ENCODE results near the gene COMMD1. TPM values are rescaled to one million over a fixed set of nuclear protein-coding genes. Genes with fewer than 3 reads are reported as not detected.
"Not testable (repeated sequence)": the region's sequence is repeated elsewhere in the genome, so short reads cannot be mapped to it uniquely, and the experiment has no call there.

The COMMD1 gene
- polyA plus RNA-seq, 4 donors = 53.9 to 84.7 (median 75.7) TPM

DNA sequence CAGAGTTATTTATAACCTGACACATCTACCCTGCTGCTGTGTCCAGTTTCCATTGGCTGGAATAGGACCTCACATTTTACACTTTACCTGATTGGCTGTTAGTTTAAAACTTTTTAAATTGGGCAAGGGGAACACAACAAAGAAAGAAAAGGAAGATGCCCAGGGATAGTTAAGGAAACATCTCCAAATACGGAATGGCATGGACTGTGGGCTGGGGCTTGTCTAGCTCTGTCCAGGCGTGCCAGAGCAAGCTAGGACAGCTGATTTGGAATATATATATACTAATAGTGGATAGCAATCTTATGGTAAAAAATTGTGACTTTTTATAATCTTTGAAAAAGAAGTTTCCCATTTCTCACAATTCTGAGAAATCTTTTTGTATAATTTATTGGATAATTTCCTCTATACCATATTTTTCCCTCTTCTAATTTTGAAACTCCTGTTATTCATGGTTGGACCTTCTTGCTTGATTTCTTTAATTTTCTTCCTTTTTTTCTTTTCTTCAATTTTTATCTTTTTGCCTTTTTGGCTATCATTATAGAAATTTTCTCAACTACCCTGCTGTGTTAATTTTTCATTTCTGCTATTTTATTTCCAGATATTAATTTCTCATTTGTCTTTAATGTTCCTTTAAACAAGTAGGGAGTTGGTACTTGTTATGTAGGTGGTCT lies 55.9 kb downstream of the COMMD1 start:
- no peak for DNase-seq (ENCODE audit: low read depth in 4 of 4, low spot score in 2 of 4)

DNA sequence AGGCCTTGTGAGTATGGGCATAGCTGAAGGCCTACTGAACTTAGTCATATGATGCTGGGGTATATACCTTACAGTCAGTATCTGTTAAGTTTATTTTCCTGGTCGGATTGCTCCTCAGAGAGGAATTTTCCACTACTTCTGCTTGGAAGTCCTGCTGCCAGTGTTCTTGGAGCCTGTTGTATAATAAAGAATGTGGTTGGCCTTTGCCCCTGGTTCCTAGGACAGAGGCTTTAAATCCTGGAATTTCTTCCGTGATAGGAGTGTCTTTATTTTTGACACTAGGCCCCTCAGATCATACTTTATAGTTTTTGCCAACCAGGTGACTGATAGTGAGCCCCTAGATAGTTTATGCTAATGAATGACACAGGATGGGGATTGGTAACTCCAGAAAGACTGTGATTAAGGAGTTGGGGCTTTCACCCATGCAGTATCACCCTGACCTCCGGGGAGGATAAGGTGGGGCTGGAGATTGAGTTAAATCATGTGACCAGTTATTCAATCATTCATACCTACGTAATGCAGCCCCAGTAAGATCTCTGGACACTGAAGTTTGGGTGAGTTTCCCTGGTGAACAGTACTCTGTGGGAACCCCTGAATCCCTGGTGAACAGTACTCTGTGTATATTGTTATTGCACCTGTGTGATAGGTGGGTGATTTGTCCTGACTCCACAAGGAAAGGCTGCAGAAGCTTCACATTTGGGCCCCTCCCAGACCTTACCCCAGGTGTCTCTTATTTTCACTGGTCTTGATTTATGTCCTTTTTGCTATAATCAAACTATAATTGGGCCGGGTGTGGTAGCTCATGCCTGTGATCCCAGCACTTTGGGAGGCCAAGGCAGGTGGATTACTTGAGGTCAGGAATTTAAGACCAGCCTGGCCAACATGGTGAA lies 56.9 kb downstream of the COMMD1 start:
- DNase-seq (ENCODE audit: low read depth in 4 of 4, low spot score in 2 of 4) = no peak

DNA sequence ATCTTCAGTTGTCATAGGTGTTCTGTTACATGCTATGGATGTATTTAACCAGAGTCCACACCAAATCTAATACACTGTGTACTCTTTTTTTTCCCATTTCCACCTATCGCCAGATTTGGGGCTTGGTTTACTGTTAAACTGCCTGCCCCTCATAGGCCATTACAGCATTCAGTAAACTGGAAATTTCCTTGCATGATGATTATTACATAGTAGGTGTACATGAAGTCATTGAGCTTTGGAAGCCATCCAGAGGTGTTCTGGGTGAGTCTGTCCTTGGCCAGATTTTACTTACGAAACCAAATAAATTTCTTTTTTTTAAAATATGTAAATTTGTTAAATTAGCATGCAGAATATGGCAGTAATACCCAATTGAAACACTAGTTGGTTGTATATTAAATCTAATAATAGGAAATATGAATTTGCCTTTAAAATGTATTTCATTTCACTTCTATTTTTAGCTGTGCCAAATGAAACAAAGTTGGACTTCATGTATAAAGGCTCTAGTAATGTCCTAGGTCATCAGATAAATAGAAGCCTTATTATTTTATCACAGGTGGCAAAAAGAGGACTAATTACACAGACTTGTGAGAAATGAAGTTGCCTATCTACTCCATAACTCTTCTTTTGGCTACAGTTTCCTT lies 60.7 kb downstream of the COMMD1 start:
- no peak for DNase-seq (ENCODE audit: low read depth in 4 of 4, low spot score in 2 of 4)

DNA sequence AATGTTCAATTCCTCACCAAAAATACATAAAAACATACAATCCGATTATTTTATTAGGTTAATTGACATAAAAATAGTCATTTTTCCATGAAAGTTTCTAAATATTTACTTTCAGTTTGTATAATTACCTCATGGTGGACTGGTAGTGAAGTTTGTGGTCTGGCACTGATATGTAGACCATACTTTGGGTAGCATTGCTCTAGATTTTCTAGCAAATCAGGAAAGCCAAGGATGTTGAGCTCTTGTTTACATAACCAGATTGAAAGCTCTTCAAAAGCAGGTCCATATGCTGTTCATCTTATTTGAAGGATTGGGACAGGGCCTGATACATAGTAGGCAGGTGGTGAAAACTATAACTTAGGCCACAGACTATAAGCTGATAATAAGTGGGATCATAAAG lies 61.8 kb downstream of the COMMD1 start:
- no peak for DNase-seq (ENCODE audit: low read depth in 4 of 4, low spot score in 2 of 4)

DNA sequence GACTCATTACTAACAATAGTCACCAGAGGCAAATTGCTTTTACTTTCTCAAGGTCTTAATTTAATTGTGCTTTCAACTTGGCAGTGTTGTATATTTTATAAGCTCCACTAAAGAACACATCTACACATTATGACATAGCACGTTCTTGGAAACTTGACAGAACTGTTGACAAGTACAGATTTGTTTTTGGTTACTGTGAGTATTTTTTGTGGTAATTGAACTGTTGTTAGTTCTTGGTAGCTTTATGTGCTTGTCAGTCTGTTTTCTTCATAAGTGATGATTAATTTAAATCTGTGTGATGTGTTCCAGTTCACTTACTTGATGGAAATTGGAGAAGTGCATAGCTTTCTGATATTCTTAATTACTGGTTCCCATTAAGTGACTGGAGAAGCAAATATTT lies 63.9 kb downstream of the COMMD1 start:
- no peak for DNase-seq (ENCODE audit: low read depth in 4 of 4, low spot score in 2 of 4)

DNA sequence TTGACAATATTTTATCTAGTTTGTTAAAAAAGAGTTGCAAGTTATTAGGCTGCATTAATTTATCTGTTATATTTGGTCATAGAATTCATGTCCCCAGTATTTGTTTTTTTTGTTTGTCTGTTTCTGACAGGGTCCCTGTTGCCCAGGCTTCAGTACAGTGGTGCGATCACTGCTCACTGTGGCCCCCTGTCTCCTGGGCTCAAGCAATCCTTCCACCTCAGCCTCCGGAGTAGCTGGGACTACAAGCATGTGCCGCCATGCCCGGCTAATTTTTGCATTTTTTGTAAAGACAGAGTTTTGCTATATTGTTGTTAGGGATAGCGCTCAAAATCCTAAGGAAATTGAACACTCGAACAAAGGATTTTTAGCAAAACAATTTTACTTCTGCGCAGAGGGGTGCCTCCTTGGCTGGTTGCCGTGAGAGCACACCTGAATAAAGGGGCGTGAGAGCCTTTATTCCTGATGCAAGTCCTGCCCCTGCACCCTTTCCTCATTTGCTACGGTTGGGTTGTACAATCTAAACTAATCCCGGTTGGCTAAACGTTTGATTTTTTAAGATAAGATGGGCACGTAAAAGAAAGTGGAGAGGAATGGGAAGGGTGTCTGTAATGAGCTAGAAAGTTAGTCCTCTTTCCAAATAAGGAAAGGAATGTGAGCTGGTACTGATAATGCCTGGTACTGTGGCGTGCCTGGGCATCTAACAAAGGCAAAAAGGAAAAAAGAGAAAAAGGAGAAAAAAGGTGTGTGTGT lies 65.5 kb downstream of the COMMD1 start:
- DNase-seq (ENCODE audit: low read depth in 4 of 4, low spot score in 2 of 4) = no peak

DNA sequence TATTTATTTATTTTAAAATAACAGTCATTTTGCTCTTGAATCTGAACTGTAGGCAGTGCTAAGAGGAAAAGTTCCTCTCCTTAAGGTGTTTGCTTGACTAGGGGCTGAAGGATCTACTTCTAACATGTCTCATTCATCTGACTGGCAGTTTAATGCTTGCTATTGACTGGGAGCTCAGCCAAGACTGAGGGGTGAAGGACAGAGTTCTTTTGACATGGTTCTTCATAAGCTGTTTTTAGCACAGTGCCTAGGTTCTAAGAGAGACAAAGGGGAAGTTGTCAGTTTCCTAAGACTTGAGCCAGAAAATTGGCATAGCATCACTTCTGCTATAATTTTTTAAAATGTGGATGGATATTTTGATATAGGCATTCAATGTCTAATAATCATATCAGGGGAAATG lies 73.0 kb downstream of the COMMD1 start:
- DNase-seq (ENCODE audit: low read depth in 4 of 4, low spot score in 2 of 4) = no peak

DNA sequence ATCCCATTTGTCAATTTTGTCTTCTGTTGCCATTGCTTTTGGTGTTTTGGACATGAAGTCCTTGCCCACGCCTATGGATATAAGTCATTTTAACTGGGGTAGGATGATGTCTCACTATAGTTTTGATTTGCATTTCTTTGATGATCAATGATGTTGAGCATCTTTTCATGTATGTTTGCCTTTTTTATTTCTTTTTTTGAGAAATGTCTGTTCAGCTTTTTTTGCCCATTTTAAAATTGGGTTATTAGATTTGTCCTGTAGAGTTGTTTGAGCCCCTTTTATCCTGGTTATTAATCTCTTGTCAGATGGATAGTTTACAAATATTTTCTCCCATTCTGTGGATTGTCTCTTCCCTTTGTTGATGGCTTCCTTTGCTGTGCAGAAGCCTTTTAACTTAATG lies 75.3 kb downstream of the COMMD1 start:
- DNase-seq (ENCODE audit: low read depth in 4 of 4, low spot score in 2 of 4) = no peak

DNA sequence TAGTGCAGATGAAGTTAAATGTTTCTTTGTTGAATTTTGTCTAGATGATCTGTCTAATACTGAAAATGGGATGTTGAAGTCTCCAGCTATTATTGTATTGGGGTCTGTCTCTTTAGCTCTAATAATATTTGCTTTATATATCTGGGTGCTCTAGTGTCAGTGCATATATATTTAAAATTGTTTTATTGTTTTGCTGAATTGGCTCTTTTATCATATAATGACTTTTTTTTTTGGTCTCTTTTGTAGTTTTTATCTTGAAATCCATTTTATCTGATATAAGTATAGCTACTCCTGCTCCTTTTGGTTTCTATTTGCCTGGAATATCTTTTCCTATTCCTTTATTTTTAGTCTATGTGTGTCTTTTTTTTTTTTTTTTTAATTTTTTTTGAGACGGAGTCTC lies 79.2 kb downstream of the COMMD1 start:
- no peak for DNase-seq (ENCODE audit: low read depth in 4 of 4, low spot score in 2 of 4)

DNA sequence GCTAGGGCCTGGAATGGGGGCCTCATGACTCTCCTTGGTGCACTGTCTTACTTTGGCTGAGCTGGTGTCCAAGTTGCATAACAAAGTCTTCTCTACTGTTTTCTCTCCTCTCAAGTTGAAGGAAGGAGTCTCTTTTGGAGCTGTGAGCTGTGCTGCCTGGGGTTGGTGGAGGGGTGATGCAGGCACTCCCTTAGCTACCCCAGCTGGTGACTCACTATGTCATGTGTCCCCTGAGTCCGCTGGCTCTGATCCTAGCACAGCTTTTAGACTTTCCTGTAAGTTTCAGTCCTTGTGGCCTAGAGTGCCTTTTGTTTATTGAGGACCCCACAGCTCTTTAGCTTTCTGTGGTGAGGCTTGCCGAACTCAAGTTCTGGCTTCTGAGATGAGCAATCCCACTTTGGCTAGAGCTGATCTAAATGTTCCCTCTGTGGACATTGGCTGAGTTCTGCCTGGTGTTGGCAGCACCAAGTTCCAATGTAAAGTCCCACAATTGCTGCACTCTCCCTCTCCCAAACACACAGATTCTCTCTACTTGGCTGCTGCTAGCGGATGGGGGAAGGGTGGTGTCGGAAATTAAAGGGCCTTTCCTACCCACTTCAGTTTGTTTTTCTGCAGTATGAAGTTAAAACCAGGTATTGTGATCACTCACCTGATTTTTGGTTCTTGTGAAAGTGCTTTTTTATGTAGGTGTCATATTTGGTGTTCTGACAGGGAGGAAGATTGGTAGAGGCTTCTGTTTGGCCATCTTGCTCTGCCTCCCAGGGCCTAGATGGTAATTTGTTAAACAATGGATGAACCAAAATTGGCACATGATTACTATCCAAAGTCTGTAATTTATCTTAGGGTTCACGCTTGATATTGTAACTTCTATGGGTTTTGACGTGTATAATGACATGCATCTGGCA lies 83.2 kb downstream of the COMMD1 start:
- DNase-seq (ENCODE audit: low read depth in 4 of 4, low spot score in 2 of 4) = no peak

DNA sequence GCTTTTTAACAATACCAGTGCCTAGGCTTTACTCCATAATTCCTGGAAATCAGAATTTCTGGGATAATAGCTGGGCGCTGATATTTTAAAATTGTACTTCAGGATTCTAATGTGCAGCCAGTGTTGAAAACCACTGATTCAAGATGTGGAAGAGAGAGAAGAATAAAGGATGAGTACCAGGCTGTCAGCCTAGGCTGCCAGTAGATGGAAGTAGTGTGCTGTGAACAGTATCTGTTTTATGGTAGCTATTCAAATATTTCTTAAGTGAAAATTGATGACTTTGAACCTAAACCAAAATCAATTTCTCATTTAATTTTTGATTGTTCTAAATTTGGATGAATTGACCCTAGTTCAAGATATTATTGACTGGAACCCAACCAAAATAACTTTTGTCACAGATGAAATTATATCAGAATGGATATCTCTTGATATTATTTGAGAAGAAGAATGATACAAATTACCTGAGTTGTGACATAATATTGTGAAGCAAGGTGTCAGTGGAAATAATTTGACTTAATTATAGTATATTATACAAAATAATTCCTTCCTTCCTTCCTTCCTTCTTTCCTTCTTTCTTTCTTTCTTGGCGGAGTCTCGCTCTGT lies 88.0 kb downstream of the COMMD1 start:
- DNase-seq (ENCODE audit: low read depth in 4 of 4, low spot score in 2 of 4) = no peak

DNA sequence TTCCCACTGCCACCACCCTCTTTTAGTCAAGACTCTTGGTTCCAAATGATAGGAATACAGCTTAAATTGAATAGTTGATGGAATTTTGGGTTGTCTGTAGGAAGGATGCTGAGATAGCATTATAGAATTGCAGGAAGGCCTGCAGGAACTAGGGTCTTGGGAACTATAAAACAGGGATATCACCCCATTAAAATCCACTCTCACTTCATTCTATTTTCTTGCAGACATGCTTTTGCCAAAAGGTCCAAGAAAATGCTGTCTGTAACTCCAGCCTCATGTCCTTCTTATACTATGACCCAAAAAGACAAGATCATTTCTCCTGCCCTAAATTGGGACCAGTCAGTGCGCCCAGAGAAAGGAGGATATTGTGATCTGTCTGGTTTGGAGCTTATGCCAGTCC lies 89.1 kb downstream of the COMMD1 start:
- DNase-seq (ENCODE audit: low read depth in 4 of 4, low spot score in 2 of 4) = no peak

DNA sequence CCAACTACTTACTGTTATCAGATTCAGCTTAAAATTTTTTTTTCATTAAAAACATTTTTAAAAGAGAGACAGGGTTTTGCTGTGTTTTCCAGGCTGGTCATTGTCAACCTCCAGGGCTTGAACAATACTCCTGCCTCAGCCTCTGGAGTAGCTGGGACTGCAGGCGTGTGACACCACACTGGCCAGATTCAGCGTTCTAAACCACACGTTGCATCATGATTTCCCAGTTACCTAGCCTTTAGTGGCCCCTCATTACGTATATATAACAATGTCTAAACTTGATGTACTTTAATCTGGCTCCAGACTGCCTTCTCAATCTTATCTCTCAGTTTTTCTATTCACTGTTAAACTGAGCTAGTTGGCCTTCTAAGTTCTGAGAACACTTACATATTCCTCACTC lies 89.6 kb downstream of the COMMD1 start:
- no peak for DNase-seq (ENCODE audit: low read depth in 4 of 4, low spot score in 2 of 4)

DNA sequence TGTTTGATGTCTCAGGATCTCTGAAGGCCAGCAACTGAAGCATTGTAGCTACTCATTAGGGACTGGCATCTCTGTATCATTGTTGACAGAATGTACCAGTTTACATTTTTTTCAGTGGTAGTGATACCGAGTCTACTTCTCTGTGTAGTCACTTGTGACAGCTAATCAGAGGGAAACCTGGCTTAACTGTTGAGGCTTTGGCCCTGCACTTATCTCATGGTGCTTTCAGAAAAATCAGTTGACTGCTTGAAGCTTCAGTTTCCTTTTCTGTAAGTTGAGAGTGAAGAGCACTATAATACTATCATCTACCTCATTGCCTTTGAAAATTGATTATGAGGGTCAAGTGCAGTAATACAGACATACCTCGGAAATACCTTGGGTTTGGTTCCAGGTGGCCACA lies 90.0 kb downstream of the COMMD1 start:
- no peak for DNase-seq (ENCODE audit: low read depth in 4 of 4, low spot score in 2 of 4)

DNA sequence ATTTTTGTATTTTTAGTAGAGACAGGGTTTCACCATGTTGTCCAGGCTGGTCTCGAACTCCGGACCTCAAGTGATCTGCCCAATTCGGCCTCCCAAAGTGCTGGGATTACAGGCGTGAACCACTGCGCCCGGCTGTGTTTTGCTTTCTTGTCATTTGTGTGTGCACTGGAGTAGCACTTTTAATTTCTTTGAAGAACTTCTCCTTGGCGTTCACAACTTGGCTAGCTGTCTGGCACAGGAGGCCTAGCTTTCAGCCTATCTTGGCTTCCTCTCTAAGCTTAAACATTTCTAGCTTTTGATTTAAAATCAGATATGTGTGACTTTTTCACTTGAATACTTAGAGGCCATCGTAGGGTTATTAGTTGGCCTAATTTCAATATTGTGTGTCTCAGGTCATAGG lies 93.0 kb downstream of the COMMD1 start:
- no peak for DNase-seq (ENCODE audit: low read depth in 4 of 4, low spot score in 2 of 4)

DNA sequence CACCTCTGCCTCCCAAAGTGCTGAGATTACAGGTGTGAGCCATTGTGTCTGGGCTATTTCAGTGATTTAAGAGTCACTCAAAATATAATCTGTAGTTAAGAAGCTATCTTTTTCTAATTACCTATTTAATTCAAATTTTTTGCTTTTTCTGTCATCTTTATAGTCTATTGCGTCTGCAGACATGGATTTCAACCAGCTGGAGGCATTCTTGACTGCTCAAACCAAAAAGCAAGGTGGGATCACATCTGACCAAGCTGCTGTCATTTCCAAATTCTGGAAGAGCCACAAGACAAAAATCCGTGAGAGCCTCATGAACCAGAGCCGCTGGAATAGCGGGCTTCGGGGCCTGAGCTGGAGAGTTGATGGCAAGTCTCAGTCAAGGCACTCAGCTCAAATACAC lies 95.1 kb downstream of the COMMD1 start:
- no peak for DNase-seq (ENCODE audit: low read depth in 4 of 4, low spot score in 2 of 4)

DNA sequence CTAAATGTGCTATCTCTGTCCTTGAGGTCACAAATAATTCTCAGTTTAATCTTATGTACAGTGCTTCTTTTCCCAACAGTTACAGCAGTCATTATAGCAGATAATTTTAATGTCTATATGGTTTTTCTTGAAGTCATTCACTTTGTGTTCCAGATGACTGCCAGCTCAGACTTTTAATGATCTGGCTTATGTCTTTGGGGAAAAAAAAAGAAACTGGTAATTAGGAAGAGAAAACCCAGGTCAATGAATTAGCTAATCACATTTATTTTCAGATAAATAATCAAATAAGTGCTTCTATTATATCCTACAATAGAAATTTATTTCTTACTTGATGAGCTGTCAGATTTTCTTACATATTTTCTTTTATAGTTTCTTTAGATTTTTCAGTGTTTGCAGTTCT lies 96.0 kb downstream of the COMMD1 start:
- no peak for DNase-seq (ENCODE audit: low read depth in 4 of 4, low spot score in 2 of 4)

DNA sequence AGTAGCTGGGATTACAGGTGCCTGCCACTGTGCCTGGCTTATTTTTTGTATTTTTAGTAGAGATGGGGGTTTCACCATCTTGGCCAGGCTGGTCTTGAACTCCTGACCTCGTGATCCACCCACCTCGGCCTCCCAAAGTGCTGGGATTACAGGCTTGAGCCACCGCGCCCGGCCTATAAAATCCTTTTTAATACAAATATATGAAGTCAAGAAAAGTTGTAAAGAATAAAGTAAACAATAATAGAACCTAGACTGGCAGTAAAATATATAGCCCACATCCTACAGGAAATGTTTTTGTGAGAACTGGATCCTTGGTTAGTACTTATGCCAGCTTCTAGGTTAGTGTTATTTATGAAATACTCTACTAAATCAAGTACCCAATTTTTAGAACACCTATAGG lies 99.0 kb downstream of the COMMD1 start:
- not testable (repeated sequence) for DNase-seq (ENCODE audit: low read depth in 4 of 4, low spot score in 2 of 4)

DNA sequence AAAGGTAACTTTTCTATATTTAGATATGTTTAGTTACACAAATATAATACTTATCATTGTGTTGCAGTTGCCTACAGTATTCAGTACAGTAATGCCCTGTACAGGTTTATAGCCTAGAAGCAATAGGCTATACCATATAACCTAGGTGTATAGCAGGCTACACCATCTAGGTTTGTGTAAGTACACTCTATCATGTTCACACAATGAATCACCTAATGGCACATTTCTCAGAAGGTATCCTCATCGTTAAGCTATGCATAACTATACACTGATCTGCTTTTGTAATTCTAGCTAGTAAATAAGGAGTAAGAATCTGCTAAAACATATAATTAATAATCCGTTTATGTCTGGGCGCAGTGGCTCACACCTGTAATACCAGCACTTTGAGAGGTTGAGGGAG lies 102.1 kb downstream of the COMMD1 start:
- no peak for DNase-seq (ENCODE audit: low read depth in 4 of 4, low spot score in 2 of 4)
